ENCODE results near the gene PIGS.

- TF ChIP-seq EZH2phosphoT487 (IDR thresholded peaks at IDR 0.05; ENCODE audit: insufficient read depth, low read depth) (no peak), EZH2 (IDR thresholded peaks at IDR 0.05; ENCODE audit: insufficient read depth, poor library complexity, severe bottlenecking) (no peak)
Observed at GRCh38 chr17:28545141-28545503, 26.2 kb downstream of the PIGS start.
